Tibial artery (tissue), 4 donors: ENCODE measurements around the gene ZNF398.

Experiments
- DNase-seq, 2 donors: peaks; one replicate each; pipeline ENCODE4 v3.0.0-alpha.2; 2019
- H3K27ac ChIP-seq, 2 donors: fragments of 200-600 bp; sonication (generic) in 1 of 2; 1 replicate in 1 of 2; 2 replicates in 1 of 2; pipeline ENCODE4 v1.5.1; 2018 to 2019; ENCODE audit warnings: mild to moderate bottlenecking in 1 of 2
- H3K27me3 ChIP-seq, 2 donors: fragments of 200-600 bp; sonication (generic) in 1 of 2; one replicate each; pipeline versions ENCODE4 v1.5.1 to v1.6.0; 2016 to 2019
- H3K36me3 ChIP-seq, 3 donors: fragments of 200-600 bp; sonication (generic) in 2 of 3; one replicate each; pipeline ENCODE4 v1.5.1; 2016 to 2019; ENCODE audit warnings: mild to moderate bottlenecking in 2 of 3
- H3K4me1 ChIP-seq, 4 donors: fragments of 200-600 bp; sonication (generic) in 2 of 4; 1 replicate in 3 of 4; 2 replicates in 1 of 4; pipeline ENCODE4 v1.5.1; 2016 to 2019
- H3K4me3 ChIP-seq, 2 donors: fragments of 200-600 bp; sonication (generic) in 1 of 2; 1 replicate in 1 of 2; 2 replicates in 1 of 2; pipeline ENCODE4 v1.5.1; 2018 to 2019; ENCODE audit warnings: mild to moderate bottlenecking in 2 of 2
- H3K9me3 ChIP-seq, 3 donors: fragments of 200-600 bp; sonication (generic) in 1 of 3; one replicate each; pipeline ENCODE4 v1.5.1; 2016 to 2019
- intact Hi-C: fragments of 100-400 bp; cut with DNase I; formaldehyde crosslinking; loops from one replicate; pipeline ENCODE4 v1.15.0; 2023; ENCODE audit warnings: low total_unique reads
- TF ChIP-seq, protein P1 (sequence below), 2 experiments: fragments of 200-600 bp in 1 of 2; fragments of 450-650 bp in 1 of 2; IDR thresholded peaks; one replicate each; pipeline ENCODE4 v1.5.1; 2017 to 2019; ENCODE audit warnings: antibody characterized with exemption in 2 of 2, mild to moderate bottlenecking in 1 of 2, moderate library complexity in 1 of 2

ZNF398 gene

DNA sequence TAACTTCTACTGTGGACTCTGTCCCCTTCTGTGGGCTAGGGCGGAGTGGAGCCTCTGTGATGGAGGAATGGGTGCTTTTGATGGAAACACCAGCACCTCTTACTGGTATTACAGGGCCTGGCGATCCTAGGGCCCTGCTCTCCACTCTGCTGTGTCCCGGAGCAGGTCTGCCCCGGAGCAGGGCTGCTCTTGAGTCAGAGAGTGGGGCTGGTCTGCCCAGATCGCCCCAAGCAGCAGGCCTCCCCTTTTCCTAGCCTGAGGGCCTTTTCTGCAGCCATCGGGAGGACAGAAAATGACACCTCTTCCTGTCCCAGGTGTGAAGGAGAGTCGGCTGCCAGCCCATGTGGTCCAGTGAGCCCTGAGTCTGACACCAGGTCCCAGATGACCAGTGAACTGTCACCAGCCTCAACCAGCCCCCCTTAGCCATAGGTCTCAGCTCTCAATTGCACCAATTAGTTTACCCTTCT is 49.5 kb downstream of the ZNF398 start:
- Histone ChIP-seq H3K27ac (peak overlapping the region; percentile 82 to 87), H3K4me1 (peaks cover 0 to 30% (median 23%) of the 10 kb centered on the region in 4 donors), H3K9me3 (no peaks in the 10 kb centered on the region), H3K27me3 (no peaks in the 10 kb centered on the region), H3K36me3 (peaks cover 36 to 39% (median 38%) of the 10 kb centered on the region in 3 donors), H3K4me3 (peak overlapping the region; percentile 77 to 88)
- TF ChIP-seq, protein P1, sequence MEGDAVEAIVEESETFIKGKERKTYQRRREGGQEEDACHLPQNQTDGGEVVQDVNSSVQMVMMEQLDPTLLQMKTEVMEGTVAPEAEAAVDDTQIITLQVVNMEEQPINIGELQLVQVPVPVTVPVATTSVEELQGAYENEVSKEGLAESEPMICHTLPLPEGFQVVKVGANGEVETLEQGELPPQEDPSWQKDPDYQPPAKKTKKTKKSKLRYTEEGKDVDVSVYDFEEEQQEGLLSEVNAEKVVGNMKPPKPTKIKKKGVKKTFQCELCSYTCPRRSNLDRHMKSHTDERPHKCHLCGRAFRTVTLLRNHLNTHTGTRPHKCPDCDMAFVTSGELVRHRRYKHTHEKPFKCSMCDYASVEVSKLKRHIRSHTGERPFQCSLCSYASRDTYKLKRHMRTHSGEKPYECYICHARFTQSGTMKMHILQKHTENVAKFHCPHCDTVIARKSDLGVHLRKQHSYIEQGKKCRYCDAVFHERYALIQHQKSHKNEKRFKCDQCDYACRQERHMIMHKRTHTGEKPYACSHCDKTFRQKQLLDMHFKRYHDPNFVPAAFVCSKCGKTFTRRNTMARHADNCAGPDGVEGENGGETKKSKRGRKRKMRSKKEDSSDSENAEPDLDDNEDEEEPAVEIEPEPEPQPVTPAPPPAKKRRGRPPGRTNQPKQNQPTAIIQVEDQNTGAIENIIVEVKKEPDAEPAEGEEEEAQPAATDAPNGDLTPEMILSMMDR (IDR thresholded peaks at IDR 0.05) = no peak
- intact Hi-C loops = no loop called here
- DNase-seq = no peak

DNA sequence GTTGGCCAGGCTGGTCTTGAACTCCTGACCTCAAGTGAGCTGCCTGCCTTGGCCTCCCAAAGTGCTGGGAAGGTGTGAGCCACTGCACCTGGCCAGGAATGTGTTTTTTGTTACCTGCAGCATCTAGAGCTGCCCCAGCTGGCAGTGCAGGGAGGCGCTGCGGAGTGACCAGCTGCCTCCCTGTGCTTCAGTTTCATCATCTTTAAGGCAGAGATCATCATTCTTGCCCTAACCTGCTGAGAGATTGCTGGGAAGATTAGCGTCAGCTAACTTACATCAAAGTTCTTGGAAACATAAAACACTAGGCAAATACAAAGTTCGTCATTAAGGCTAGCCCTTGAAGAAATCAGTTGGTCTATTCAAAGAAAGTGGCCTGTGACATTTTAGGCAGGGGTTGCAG is 50.4 kb downstream of the ZNF398 start:
- Histone ChIP-seq H3K4me1 (peaks cover 0 to 30% (median 23%) of the 10 kb centered on the region in 4 donors), H3K36me3 (peaks cover 45 to 49% (median 46%) of the 10 kb centered on the region in 3 donors), H3K27ac (no peak overlapping the region), H3K27me3 (no peaks in the 10 kb centered on the region), H3K4me3 (no peak overlapping the region), H3K9me3 (no peaks in the 10 kb centered on the region)
- intact Hi-C loops = no loop called here
- TF ChIP-seq, protein P1 (IDR thresholded peaks at IDR 0.05) = no peak
- no peak for DNase-seq

DNA sequence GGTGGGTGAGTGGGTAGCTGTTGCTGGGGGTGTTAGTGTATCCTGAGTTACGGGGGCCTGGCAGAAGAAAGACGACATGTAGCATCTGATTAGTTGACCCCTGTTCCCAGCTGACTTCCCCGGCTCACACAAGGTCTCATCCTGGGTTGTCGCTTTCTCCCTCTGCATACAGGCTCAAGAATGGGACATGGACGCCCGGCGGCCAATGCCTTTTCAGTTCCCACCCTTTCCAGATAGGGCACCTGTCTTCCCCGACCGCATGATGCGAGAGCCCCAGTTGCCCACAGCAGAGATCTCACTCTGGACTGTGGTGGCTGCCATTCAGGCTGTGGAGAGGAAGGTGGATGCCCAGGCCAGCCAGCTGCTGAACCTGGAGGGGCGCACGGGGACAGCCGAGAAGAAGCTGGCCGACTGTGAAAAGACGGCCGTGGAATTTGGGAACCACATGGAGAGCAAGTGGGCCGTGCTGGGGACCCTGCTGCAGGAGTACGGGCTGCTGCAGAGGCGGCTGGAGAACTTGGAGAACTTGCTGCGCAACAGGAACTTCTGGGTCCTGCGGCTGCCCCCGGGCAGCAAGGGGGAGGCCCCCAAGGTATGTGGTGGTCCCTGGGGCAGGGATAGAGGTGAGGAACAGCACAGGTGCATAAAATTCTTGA is 51.0 kb downstream of the ZNF398 start:
- Histone ChIP-seq H3K36me3 (peaks cover 51 to 55% (median 52%) of the 10 kb centered on the region in 3 donors), H3K4me1 (peaks cover 0 to 30% (median 23%) of the 10 kb centered on the region in 4 donors), H3K27ac (no peak overlapping the region), H3K27me3 (no peaks in the 10 kb centered on the region), H3K9me3 (no peaks in the 10 kb centered on the region), H3K4me3 (no peak overlapping the region)
- intact Hi-C loops = no loop called here
- peak in 1 of 2 donors; percentile 47 for DNase-seq
- TF ChIP-seq, protein P1 (IDR thresholded peaks at IDR 0.05) = no peak

DNA sequence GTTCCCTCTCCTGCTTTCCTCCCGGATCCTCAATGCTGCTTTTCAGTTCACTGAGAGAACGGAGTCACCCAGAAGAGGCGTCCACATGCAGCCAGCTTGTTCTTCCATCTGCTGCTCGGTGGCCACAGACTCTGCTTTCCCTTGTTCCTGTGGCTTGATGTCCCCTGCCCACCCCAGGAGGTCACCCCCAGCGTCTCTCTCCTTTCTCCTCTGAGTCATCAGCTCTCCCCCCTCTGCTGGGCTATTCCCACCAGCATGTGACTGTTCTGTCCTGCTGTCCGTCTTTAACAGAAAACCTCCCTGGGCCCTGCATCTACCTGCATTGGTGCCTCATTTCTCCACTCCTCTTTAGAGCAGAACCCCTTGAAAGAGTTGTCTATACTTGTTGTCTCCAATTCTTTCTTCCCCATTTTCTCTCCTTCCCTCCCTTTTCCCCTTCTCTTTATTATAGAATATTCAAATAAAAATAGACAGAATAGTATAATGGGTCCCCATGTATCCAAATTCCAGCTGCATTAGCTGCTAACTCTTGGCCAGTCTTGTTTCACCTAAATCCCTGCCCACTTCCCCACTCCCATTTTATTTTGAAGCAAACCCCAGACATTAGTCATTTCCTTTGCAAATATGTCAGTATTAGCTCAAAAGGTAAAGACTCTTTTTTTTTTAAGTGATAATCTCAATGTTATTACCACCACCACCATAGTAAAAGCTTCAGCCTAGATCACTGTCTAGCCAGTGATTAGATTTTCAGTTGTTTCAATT is 52.2 kb downstream of the ZNF398 start:
- Histone ChIP-seq H3K4me1 (peaks cover 0 to 30% (median 23%) of the 10 kb centered on the region in 4 donors), H3K27ac (no peak overlapping the region), H3K9me3 (no peaks in the 10 kb centered on the region), H3K4me3 (no peak overlapping the region), H3K36me3 (peaks cover 59 to 66% (median 63%) of the 10 kb centered on the region in 3 donors), H3K27me3 (no peaks in the 10 kb centered on the region)
- peak in 1 of 2 donors; percentile 12 for DNase-seq
- intact Hi-C loops = no loop called here
- TF ChIP-seq, protein P1 (IDR thresholded peaks at IDR 0.05) = no peak

DNA sequence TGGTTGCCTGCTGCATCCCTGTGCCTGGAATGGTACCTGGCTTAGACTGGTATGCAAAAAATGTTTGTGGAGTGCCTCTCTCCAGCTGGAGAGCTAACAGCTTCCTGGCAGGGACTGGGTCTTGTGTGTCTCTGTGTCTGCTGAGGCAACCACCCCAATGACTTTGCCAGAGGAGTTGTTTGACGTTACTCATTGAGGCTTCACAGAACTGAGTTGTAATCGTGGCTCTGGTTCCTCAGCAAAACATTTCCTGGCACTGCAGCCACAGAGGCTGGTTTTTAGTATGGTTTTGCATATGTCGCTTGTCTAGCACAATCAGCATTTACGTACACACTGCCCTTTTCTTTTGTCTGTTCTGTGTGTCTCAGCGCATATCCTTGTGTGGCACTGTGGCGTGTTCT is 55.6 kb downstream of the ZNF398 start:
- Histone ChIP-seq H3K4me1 (peaks cover 0 to 6% (median 2%) of the 10 kb centered on the region in 4 donors), H3K9me3 (no peaks in the 10 kb centered on the region), H3K36me3 (peaks cover 82 to 99% (median 86%) of the 10 kb centered on the region in 3 donors), H3K4me3 (no peak overlapping the region), H3K27me3 (no peaks in the 10 kb centered on the region), H3K27ac (no peak overlapping the region)
- intact Hi-C loops = no loop called here
- TF ChIP-seq, protein P1 (IDR thresholded peaks at IDR 0.05) = no peak
- no peak for DNase-seq
